Sigmoid colon (tissue), 7 donors: Measurements from ENCODE around the gene NEK2. TPM values are rescaled to one million over a fixed set of nuclear protein-coding genes. Genes with fewer than 3 reads are reported as not detected.
A peak's percentile ranks its signal among the peaks of the same experiment; 100 is the strongest.

Experiments
- DNase-seq: peaks from one replicate; pipeline ENCODE4 v3.0.0-alpha.2; 2019
- H3K27ac ChIP-seq, 4 donors: fragments of 200-600 bp; sonication (generic); one replicate each; pipeline ENCODE4 v1.5.1; 2016 to 2019; ENCODE audit warnings: mild to moderate bottlenecking in 1 of 4
- H3K27me3 ChIP-seq, 3 donors: fragments of 200-600 bp; sonication (generic); one replicate each; pipeline ENCODE4 v1.5.1; 2019; ENCODE audit warnings: mild to moderate bottlenecking in 1 of 3
- H3K36me3 ChIP-seq, 4 donors: fragments of 200-600 bp; sonication (generic); one replicate each; pipeline ENCODE4 v1.5.1; 2016 to 2019
- H3K4me1 ChIP-seq, 4 donors: fragments of 200-600 bp; sonication (generic); one replicate each; pipeline ENCODE4 v1.5.1; 2017 to 2019
- H3K4me3 ChIP-seq, 4 donors: fragments of 200-600 bp; sonication (generic); one replicate each; pipeline ENCODE4 v1.5.1; 2017 to 2019; ENCODE audit warnings: mild to moderate bottlenecking in 2 of 4, moderate library complexity in 1 of 4
- H3K9me3 ChIP-seq, 4 donors: fragments of 200-600 bp in 3 of 4; sonication (generic) in 3 of 4; one replicate each; pipeline versions ENCODE4 v1.5.1 to v1.6.1; 2013 to 2019
- EP300 ChIP-seq, 4 donors: sonication (generic); formaldehyde crosslinking; IDR thresholded peaks; one replicate each; pipeline ENCODE4 v1.6.1; 2017; ENCODE audit warnings: antibody characterized with exemption in 4 of 4
- POLR2A ChIP-seq, 2 donors: fragments of 450-650 bp; IDR thresholded peaks; one replicate each; pipeline ENCODE4 v1.6.1; 2016; ENCODE audit warnings: antibody characterized with exemption in 2 of 2, mild to moderate bottlenecking in 2 of 2, moderate library complexity in 2 of 2
- POLR2AphosphoS5 ChIP-seq, 4 donors: sonication (generic); formaldehyde crosslinking; IDR thresholded peaks; one replicate each; pipeline ENCODE4 v1.6.1; 2017; ENCODE audit warnings: antibody characterized with exemption in 4 of 4
- WGBS, 2 donors: extraction: QIAGEN DNeasy Blood & Tissue Kit; methylation state at CpG; one replicate each; pipeline ENCODE4 v1.1.7; 2013; 5-methylcytosine and 5-hydroxymethylcytosine counted together
- intact Hi-C: fragments of 100-400 bp; cut with DNase I; formaldehyde crosslinking; loops from one replicate; pipeline ENCODE4 v1.15.1; 2023
- polyA plus RNA-seq, 3 donors: library from polyadenylated mRNA; stranded (reverse); fragments of 200-250 nt; gene quantifications; one replicate each; pipeline ENCODE4 v1.2.3, GENCODE V29; 2013
- total RNA-seq, 4 donors: library from RNA; depleted of rRNA; stranded (reverse); fragments of >200 nt; gene quantifications; one replicate each; pipeline ENCODE4 v1.1.0, GENCODE V29; 2016
- TF ChIP-seq, protein P1 (sequence below), 4 experiments: fragments of 450-650 bp in 3 of 4; fragments of 200-600 bp in 1 of 4; IDR thresholded peaks; one replicate each; pipeline ENCODE4 v1.5.1; 2016 to 2019; ENCODE audit warnings: antibody characterized with exemption in 4 of 4, mild to moderate bottlenecking in 3 of 4, moderate library complexity in 2 of 4
- donor health status: healthy with polysubstance abuse.
- donor health status: Bipolar disorder and iron deficiency.
- donor health status: healthy.

Gene NEK2
- total and polyA plus RNA-seq, 7 donors: 0.41 to 11.5 (median 1.9) TPM; not detected in 2

DNA sequence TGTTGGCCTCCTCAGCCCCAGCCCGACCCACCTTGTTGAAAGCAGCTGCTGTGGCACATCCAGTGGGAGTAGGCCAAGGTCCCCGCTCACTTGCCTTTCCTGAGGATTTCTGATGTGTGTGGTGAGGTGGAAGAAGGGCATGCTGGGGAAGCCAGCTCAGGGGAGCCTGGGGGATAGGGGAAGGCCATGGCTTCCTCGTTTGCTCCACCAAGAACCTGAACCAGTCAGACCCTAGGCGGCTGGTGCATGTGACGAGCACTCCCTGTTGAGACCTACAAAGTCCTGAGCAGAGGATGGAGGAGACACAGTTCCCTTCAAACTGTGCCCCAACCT is 58.5 kb downstream of the NEK2 start:
- no peak overlapping the region for H3K4me3 ChIP-seq
- peaks cover 0 to 33% (median 26%) of the 10 kb centered on the region in 4 donors for H3K4me1 ChIP-seq
- intact Hi-C loops: no loop called here
- WGBS, 2 donors: 96% methylated on average over 5 of the region's 5 CpGs
- no peaks in the 10 kb centered on the region for H3K9me3 ChIP-seq
- peak overlapping the region in 3 of 4 donors; percentile 17 to 57 (median 57) for H3K27ac ChIP-seq
- no peak for DNase-seq
- H3K36me3 ChIP-seq: no peaks in the 10 kb centered on the region
- no peaks in the 10 kb centered on the region for H3K27me3 ChIP-seq
- TF ChIP-seq, protein P1, sequence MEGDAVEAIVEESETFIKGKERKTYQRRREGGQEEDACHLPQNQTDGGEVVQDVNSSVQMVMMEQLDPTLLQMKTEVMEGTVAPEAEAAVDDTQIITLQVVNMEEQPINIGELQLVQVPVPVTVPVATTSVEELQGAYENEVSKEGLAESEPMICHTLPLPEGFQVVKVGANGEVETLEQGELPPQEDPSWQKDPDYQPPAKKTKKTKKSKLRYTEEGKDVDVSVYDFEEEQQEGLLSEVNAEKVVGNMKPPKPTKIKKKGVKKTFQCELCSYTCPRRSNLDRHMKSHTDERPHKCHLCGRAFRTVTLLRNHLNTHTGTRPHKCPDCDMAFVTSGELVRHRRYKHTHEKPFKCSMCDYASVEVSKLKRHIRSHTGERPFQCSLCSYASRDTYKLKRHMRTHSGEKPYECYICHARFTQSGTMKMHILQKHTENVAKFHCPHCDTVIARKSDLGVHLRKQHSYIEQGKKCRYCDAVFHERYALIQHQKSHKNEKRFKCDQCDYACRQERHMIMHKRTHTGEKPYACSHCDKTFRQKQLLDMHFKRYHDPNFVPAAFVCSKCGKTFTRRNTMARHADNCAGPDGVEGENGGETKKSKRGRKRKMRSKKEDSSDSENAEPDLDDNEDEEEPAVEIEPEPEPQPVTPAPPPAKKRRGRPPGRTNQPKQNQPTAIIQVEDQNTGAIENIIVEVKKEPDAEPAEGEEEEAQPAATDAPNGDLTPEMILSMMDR (IDR thresholded peaks at IDR 0.05): no peak
- TF ChIP-seq POLR2A (IDR thresholded peaks at IDR 0.05) (no peak), EP300 (IDR thresholded peaks at IDR 0.05) (no peak), POLR2AphosphoS5 (IDR thresholded peaks at IDR 0.05) (no peak)

DNA sequence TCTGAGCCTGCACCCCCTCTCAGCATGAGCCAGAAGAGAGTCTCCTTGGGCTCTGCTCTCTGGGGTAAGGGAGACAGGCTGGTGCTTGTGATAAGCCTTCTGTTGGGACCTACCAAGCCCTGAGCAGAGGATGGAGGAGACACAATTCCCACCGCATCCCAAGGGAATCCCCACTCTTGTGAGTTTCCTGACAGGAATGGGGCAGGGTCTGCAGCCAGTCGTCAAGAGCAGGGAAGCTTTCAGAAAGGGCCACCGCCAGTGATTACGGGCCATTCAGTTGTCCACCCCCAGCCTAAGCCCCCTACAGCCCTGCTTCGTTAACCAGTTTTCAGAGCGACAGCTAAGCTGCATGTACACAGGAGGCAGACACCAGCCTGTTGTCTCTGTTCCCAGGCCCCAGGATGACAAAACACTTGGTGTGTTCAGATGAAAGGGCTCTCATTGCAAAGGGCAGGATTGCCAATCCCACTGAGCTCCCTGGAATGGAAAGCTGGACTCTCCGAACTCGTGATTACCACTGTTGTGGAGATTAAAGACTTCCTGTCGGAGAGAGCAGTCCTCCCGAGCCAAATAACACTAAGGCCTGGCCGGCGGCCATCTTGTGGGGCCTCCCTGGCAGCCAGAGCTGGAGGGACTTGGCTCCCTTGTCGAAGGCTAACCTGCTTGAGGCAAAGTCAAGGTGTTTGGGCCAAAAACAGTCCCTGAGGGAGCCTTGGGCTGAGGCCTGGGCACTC is 59.0 kb downstream of the NEK2 start:
- peak overlapping the region in 3 of 4 donors; percentile 17 to 57 (median 57) for H3K27ac ChIP-seq
- H3K4me3 ChIP-seq: no peak overlapping the region
- TF ChIP-seq EP300 (IDR thresholded peaks at IDR 0.05): no peak
- TF ChIP-seq, protein P1 (IDR thresholded peaks at IDR 0.05): no peak
- TF ChIP-seq POLR2A (IDR thresholded peaks at IDR 0.05): no peak
- TF ChIP-seq POLR2AphosphoS5 (IDR thresholded peaks at IDR 0.05): peak in 2 of 4 donors; percentile 15 to 20
- DNase-seq: peak; percentile 80
- H3K4me1 ChIP-seq: peaks cover 0 to 33% (median 26%) of the 10 kb centered on the region in 4 donors
- H3K36me3 ChIP-seq: no peaks in the 10 kb centered on the region
- H3K9me3 ChIP-seq: no peaks in the 10 kb centered on the region
- intact Hi-C loops: no loop called here
- H3K27me3 ChIP-seq: no peaks in the 10 kb centered on the region
- 88 to 89% methylated on average over 13 of the region's 13 CpGs for WGBS, 2 donors

DNA sequence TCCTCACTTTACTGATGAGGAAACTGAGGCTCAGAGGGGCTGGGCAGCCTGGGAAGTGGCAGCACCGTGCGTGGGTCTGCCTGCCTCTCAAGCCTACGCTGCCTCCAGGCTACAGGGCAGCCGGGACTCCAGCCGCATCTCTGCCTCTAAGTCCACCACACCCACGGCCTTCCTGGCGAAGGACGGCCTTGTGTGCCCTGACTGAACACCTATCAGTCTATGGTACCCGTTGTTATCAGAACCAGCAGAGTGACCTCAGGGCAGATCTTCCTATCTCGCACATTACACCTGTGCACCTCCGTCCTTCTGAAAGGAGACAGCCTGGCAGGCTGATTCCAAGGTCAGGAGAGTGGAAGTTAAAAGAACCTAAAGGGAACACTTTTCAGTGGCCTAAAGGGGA is 60.8 kb downstream of the NEK2 start:
- WGBS, 2 donors: 56 to 82% methylated on average over 11 of the region's 11 CpGs

DNA sequence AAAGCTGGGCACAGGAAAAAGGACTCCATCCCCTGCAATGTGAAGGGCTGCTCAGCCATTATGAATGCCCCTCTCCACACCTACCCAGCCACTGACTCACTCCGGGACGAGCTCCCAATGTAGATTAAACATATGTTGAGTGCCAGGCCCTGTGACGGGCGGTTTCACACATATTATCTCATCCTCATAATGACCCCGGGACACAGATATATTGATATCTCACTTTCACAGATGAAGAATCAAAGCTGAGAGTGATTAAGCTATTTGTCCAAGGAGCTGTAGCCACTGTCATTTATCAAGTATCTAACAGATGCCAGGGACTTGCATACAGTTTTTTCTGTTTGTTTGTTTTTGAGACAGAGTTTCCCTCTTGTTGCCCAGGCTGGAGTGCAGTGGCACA is 61.5 kb downstream of the NEK2 start:
- no peaks in the 10 kb centered on the region for H3K27me3 ChIP-seq
- TF ChIP-seq EP300 (IDR thresholded peaks at IDR 0.05) (no peak), POLR2A (IDR thresholded peaks at IDR 0.05) (no peak), POLR2AphosphoS5 (IDR thresholded peaks at IDR 0.05) (no peak)
- TF ChIP-seq, protein P1 (IDR thresholded peaks at IDR 0.05): no peak
- peaks cover 0 to 39% (median 31%) of the 10 kb centered on the region in 4 donors for H3K4me1 ChIP-seq
- H3K9me3 ChIP-seq: no peaks in the 10 kb centered on the region
- H3K4me3 ChIP-seq: no peak overlapping the region
- H3K27ac ChIP-seq: peak overlapping the region; percentile 26 to 78 (median 70)
- 20 to 74% methylated on average over 5 of the region's 5 CpGs for WGBS, 2 donors
- no peak for DNase-seq
- H3K36me3 ChIP-seq: no peaks in the 10 kb centered on the region
- intact Hi-C loops: loop anchor here (2.0 kb wide), 1 partner anchor 35 kb away; the partner anchor contains the start of gene SLC30A1

More for the DNA sequence above, 60.8 kb downstream of the NEK2 start:
- no peak for DNase-seq
- Histone ChIP-seq H3K27ac (no peak overlapping the region), H3K36me3 (no peaks in the 10 kb centered on the region), H3K4me1 (peaks cover 0 to 39% (median 31%) of the 10 kb centered on the region in 4 donors), H3K4me3 (no peak overlapping the region), H3K9me3 (no peaks in the 10 kb centered on the region), H3K27me3 (no peaks in the 10 kb centered on the region)
- intact Hi-C loops: no loop called here
- TF ChIP-seq, protein P1 (IDR thresholded peaks at IDR 0.05): no peak
- TF ChIP-seq EP300 (IDR thresholded peaks at IDR 0.05): no peak
- no peak for TF ChIP-seq POLR2AphosphoS5 (IDR thresholded peaks at IDR 0.05)
- no peak for TF ChIP-seq POLR2A (IDR thresholded peaks at IDR 0.05)
